IMR-90 (cell line): ENCODE data around the gene CMTR1.

Experiments used
- BHLHE40 ChIP-seq: fragments of 150-350 bp; IDR thresholded peaks from 2 replicates; pipeline ENCODE4 v1.6.1; 2016; ENCODE audit warnings: mild to moderate bottlenecking, low read depth, low read length
- CEBPB ChIP-seq: IDR thresholded peaks from 2 replicates; pipeline ENCODE4 v1.6.1; 2012; ENCODE audit warnings: low read depth, low read length, improper control_type of control experiment
- CHD1 ChIP-seq: IDR thresholded peaks from 2 replicates; pipeline ENCODE4 v1.6.1; 2012; ENCODE audit warnings: low read depth, low read length, improper control_type of control experiment
- CTCF ChIP-seq: conservative IDR thresholded peaks from 2 replicates; pipeline ENCODE4 v1.5.1; 2012; ENCODE audit warnings: mild to moderate bottlenecking, low read depth, low read length, improper control_type of control experiment
- FOS ChIP-seq: fragments of 150-350 bp; IDR thresholded peaks from 2 replicates; pipeline ENCODE4 v1.6.1; 2016; ENCODE audit warnings: low read depth, low read length
- MAFK ChIP-seq: IDR thresholded peaks from 2 replicates; pipeline ENCODE4 v1.6.1; 2012; ENCODE audit warnings: low read depth, low read length, improper control_type of control experiment
- MAZ ChIP-seq: IDR thresholded peaks from 2 replicates; pipeline ENCODE4 v1.6.1; 2012; ENCODE audit warnings: low read depth, mild to moderate bottlenecking, low read length, improper control_type of control experiment, moderate library complexity, borderline replicate concordance
- NFE2L2 ChIP-seq: fragments of 150-350 bp; IDR thresholded peaks from 2 replicates; pipeline ENCODE4 v1.6.1; 2016; ENCODE audit warnings: low read depth, mild to moderate bottlenecking, low read length
- POLR2A ChIP-seq: IDR thresholded peaks from 2 replicates; pipeline ENCODE4 v1.6.1; 2012; ENCODE audit warnings: mild to moderate bottlenecking, low read depth, low read length
- RAD21 ChIP-seq: IDR thresholded peaks from 2 replicates; pipeline ENCODE4 v1.6.1; 2012; ENCODE audit warnings: low read length, improper control_type of control experiment
- RFX5 ChIP-seq: IDR thresholded peaks from 2 replicates; pipeline ENCODE4 v1.8.0; 2012; ENCODE audit warnings: low read depth, mild to moderate bottlenecking, low read length, moderate library complexity
- SMC3 ChIP-seq: fragments of 150-350 bp; IDR thresholded peaks from 2 replicates; pipeline ENCODE4 v1.6.1; 2016; ENCODE audit warnings: low read depth, mild to moderate bottlenecking, antibody characterized with exemption, low read length, moderate library complexity
- USF2 ChIP-seq: fragments of 150-350 bp; IDR thresholded peaks from 2 replicates; pipeline ENCODE4 v1.6.1; 2017; ENCODE audit warnings: mild to moderate bottlenecking, antibody characterized with exemption, low read length, low read depth

GRCh38 chr6:37528541-37528940 is 95.5 kb downstream of the CMTR1 start:
- TF ChIP-seq CHD1: no peak
- no peak for TF ChIP-seq CTCF
- TF ChIP-seq BHLHE40: no peak
- TF ChIP-seq POLR2A: no peak
- no peak for TF ChIP-seq RAD21
- TF ChIP-seq USF2: no peak
- no peak for TF ChIP-seq FOS
- TF ChIP-seq MAZ: no peak
- no peak for TF ChIP-seq CEBPB
- TF ChIP-seq SMC3: no peak
- no peak for TF ChIP-seq MAFK
- no peak for TF ChIP-seq RFX5
- TF ChIP-seq NFE2L2: no peak
